Kidney epithelial cell (primary cell): Measurements from ENCODE around the gene UNC79. TPM values are rescaled to one million over a fixed set of nuclear protein-coding genes. Genes with fewer than 3 reads are reported as not detected.
"Not testable (repeated sequence)": the region's sequence is repeated elsewhere in the genome, so short reads cannot be mapped to it uniquely, and the experiment has no call there.

Source experiments
- DNase-seq: peaks from one replicate; pipeline ENCODE4 v3.0.0-alpha.2; 2010; ENCODE audit warnings: low read depth
- H3K27me3 ChIP-seq: 2 replicates; pipeline ENCODE4 v1.6.0; 2011; ENCODE audit warnings: low read length; ENCODE audit not compliant: control insufficient read depth, insufficient read depth
- H3K36me3 ChIP-seq: 2 replicates; pipeline ENCODE4 v1.5.1; 2011; ENCODE audit warnings: low read length; ENCODE audit not compliant: control insufficient read depth, insufficient read depth
- H3K4me3 ChIP-seq: 2 replicates; pipeline ENCODE4 v1.5.1; 2011; ENCODE audit warnings: low read depth, mild to moderate bottlenecking, control low read depth, low read length
- total RNA-seq: library from RNA; depleted of rRNA; stranded (reverse); fragments of >200 nt; gene quantifications from 2 replicates; pipeline ENCODE4 v1.2.3, GENCODE V29; 2015
- TF ChIP-seq, protein P1 (sequence below): IDR thresholded peaks from 2 replicates; pipeline ENCODE4 v1.5.1; 2011; ENCODE audit warnings: mild to moderate bottlenecking, moderate library complexity, low read length, control low read depth, inconsistent platforms; ENCODE audit not compliant: insufficient read depth, poor library complexity, severe bottlenecking

Gene UNC79
- total RNA-seq, 1 donor from 2014 or later, result 0.13 TPM

DNA sequence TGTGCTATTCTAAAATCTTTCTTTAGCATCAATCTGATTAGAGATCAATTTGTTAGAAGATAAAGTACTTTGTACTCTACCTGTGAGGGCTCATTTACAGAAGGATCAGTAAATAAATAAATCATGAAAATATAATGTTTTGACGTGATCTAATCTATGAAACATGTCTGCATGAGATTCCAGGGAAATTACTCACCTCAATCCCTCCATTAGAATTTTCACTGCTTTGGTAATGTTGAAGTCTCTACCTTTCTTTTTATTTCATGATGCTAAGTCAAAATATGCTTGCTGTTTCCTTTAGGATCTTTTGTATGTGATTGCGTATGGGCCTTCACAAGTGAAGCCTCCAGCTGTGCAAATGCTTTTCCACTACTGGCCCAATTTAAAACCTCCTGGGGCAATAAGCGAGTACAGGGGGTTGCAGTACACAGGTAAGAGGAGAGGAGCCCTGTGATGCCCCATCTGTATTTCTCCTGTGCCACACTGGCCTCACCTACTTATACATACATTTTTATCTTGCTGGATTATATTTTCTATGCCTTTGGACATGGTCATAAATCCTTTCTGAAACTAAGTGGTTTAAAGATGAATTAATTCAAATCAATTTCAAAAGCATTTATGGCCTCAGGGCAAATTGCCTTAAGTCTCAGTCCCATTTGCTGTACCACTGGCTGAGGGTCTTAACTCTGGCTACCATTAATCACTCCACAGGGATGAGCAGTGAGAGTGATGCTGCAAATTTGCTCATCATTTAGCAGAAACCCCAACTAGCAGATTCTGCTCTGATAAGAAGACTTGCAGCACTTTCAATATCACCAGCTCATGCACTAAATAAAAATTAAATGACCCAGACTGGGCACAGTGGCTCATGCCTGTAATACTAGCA, 66.4 kb downstream of the UNC79 start:
- DNase-seq, result no peak
- TF ChIP-seq, protein P1, sequence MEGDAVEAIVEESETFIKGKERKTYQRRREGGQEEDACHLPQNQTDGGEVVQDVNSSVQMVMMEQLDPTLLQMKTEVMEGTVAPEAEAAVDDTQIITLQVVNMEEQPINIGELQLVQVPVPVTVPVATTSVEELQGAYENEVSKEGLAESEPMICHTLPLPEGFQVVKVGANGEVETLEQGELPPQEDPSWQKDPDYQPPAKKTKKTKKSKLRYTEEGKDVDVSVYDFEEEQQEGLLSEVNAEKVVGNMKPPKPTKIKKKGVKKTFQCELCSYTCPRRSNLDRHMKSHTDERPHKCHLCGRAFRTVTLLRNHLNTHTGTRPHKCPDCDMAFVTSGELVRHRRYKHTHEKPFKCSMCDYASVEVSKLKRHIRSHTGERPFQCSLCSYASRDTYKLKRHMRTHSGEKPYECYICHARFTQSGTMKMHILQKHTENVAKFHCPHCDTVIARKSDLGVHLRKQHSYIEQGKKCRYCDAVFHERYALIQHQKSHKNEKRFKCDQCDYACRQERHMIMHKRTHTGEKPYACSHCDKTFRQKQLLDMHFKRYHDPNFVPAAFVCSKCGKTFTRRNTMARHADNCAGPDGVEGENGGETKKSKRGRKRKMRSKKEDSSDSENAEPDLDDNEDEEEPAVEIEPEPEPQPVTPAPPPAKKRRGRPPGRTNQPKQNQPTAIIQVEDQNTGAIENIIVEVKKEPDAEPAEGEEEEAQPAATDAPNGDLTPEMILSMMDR, result no peak
- no peaks in the 10 kb centered on the region for H3K27me3 ChIP-seq
- H3K36me3 ChIP-seq, result no peaks in the 10 kb centered on the region
- no peak overlapping the region for H3K4me3 ChIP-seq

- Histone ChIP-seq H3K27me3 (no peaks in the 10 kb centered on the region), H3K36me3 (no peaks in the 10 kb centered on the region), H3K4me3 (no peak overlapping the region)
- TF ChIP-seq, protein P1, result no peak
- DNase-seq, result no peak
Observed at GRCh38 chr14:93510056-93510455, 79.3 kb downstream of the UNC79 start.

GRCh38 chr14:93511001-93511400, 80.3 kb downstream of the UNC79 start:
- TF ChIP-seq, protein P1, result no peak
- H3K36me3 ChIP-seq, result no peaks in the 10 kb centered on the region
- no peak for DNase-seq
- H3K4me3 ChIP-seq, result no peak overlapping the region
- H3K27me3 ChIP-seq, result no peaks in the 10 kb centered on the region

DNA sequence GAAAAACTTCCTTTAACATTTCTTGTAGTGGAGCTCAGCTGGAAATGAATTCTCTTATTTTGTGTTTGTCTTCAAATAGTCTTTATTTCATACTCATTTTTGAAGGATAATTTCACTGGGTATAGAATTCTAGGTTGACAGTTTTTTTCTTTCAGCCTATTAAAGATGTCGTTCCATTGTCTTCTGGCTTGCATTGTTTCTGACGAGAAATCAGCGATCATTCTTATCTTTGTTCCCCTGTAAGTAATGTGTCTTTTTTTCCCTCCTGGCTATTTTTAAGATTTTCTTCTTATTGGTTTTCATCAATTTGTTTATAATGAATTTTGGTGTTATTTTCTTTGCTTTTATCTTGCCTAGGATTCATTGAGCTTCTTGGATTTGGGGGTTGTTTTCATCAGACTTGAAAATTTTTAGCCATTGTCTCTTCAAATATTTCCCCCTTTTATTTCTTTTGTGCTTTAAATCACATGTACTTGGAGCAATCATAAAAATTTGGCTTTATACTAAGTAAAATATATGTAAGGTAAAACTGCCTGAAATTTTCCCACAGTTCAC, 89.4 kb downstream of the UNC79 start:
- no peak for DNase-seq
- no peak overlapping the region for H3K4me3 ChIP-seq
- no peaks in the 10 kb centered on the region for H3K27me3 ChIP-seq
- no peaks in the 10 kb centered on the region for H3K36me3 ChIP-seq
- TF ChIP-seq, protein P1, result no peak

- Histone ChIP-seq H3K27me3 (no peaks in the 10 kb centered on the region), H3K36me3 (no peaks in the 10 kb centered on the region), H3K4me3 (no peak overlapping the region)
- DNase-seq, result no peak
- TF ChIP-seq, protein P1, result no peak
Observed at GRCh38 chr14:93522221-93522620, 91.5 kb downstream of the UNC79 start.

DNA sequence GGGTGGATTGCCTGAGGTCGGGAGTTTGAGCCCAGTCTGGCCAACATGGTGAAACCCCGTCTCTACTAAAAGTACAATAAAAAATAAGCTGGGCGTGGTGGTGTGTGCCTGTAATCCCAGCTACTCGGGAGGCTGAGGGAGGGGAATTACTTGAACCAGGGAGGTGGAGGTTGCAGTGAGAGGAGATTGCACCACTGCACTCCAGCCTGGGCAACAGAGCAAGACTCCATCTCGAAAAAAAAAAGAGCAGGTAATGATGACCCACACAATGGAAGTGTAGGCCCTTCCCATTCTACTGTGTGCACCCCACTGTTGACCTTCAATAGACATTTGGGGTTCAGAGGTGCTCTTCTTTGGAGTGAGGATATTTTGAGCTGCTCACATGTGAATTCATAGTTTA, 94.5 kb downstream of the UNC79 start:
- H3K27me3 ChIP-seq, DNase-seq, H3K4me3 ChIP-seq, H3K36me3 ChIP-seq: not testable (repeated sequence)
